Endothelial cell of umbilical vein (primary cell): ENCODE measurements around the gene RELN.

Experiments used
- EZH2 ChIP-seq: IDR thresholded peaks from 2 replicates; pipeline ENCODE4 v1.6.1; 2012; ENCODE audit warnings: borderline replicate concordance, low read depth, mild to moderate bottlenecking, moderate library complexity, low read length, inconsistent platforms; ENCODE audit not compliant: severe bottlenecking
- POLR2A ChIP-seq: IDR thresholded peaks from 2 replicates; pipeline ENCODE4 v1.6.1; 2012; ENCODE audit warnings: low read depth, mild to moderate bottlenecking, control low read depth, low read length
- TF ChIP-seq, protein P1 (sequence below), 2 donors: IDR thresholded peaks; 1 replicate in 1 of 2; 2 replicates in 1 of 2; pipeline ENCODE4 v1.5.1; 2011; ENCODE audit warnings: low read length in 2 of 2, mild to moderate bottlenecking in 2 of 2, moderate library complexity in 2 of 2, control low read depth in 1 of 2, inconsistent platforms in 1 of 2, low read depth in 1 of 2; ENCODE audit not compliant: insufficient read depth in 1 of 2; ENCODE audit errors: extremely low read depth in 1 of 2
- TF ChIP-seq, protein P2 (sequence below): IDR thresholded peaks from 2 replicates; pipeline ENCODE4 v1.6.1; 2011; ENCODE audit not compliant: insufficient read depth, insufficient read length

DNA sequence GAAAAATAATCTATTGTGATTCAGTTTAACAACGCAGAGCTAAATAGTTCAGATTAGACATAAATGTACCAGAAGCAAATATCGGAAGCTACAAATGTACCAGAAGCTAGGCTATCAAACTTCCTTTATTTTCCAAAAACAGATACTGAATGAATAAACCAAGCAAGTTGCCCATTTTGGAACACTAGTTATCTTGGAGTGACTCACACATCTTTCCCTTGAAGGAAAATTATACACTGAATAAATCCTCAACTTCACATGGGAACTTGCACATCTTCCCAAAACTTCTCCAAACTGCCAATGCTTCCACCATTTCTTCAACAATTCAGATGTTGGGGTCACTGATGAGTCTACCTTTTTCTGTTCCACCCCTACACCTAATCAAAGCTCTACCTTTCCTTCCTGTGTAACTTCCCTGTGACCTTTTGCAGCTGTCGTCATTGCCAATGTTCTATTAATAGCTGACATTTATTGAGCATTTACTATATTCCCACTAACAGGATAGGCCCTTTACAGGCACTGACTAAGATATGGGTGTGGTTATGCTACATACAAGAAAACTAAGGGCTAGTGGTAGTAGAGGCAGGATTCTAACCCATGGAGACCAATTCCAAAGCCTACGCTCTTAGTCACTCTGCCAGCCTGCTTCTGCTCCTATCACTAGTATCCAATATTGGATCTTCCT, 22.7 kb downstream of the RELN start:
- TF ChIP-seq, protein P1, sequence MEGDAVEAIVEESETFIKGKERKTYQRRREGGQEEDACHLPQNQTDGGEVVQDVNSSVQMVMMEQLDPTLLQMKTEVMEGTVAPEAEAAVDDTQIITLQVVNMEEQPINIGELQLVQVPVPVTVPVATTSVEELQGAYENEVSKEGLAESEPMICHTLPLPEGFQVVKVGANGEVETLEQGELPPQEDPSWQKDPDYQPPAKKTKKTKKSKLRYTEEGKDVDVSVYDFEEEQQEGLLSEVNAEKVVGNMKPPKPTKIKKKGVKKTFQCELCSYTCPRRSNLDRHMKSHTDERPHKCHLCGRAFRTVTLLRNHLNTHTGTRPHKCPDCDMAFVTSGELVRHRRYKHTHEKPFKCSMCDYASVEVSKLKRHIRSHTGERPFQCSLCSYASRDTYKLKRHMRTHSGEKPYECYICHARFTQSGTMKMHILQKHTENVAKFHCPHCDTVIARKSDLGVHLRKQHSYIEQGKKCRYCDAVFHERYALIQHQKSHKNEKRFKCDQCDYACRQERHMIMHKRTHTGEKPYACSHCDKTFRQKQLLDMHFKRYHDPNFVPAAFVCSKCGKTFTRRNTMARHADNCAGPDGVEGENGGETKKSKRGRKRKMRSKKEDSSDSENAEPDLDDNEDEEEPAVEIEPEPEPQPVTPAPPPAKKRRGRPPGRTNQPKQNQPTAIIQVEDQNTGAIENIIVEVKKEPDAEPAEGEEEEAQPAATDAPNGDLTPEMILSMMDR (IDR thresholded peaks at IDR 0.05; ENCODE audit: extremely low read depth in 1 of 2, insufficient read depth in 1 of 2, low read depth in 1 of 2, low read length in 2 of 2), result no peak
- TF ChIP-seq POLR2A (no peak), EZH2 (no peak)
- TF ChIP-seq, protein P2, sequence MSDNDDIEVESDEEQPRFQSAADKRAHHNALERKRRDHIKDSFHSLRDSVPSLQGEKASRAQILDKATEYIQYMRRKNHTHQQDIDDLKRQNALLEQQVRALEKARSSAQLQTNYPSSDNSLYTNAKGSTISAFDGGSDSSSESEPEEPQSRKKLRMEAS, result no peak
